ENCODE measurements around the gene BICDL2. TPM values are rescaled to one million over a fixed set of nuclear protein-coding genes. Genes with fewer than 3 reads are reported as not detected.
A peak's percentile ranks its signal among the peaks of the same experiment; 100 is the strongest.

Gene BICDL2
- total RNA-seq, 2 experiments from 2014 or later: 0.77 to 0.92 TPM

- DNase-seq: peak; percentile 94
- peak; percentile 42 for TF ChIP-seq CTCF (IDR thresholded peaks at IDR 0.05)
- CTCF ChIA-PET: interaction anchor here (0.8 to 10.5 kb wide), 7 partner anchors 9 to 108 kb away, joined by 3 to 135 read pairs (median 6); no protein-coding TSS in a partner anchor
- POLR2A ChIA-PET: interaction anchor here (0.7 to 2.1 kb wide), 4 partner anchors 9 to 104 kb away, joined by 3 to 6 read pairs (median 4); partner anchors contain the start of gene PKMYT1
- ATAC-seq: peak; percentile 42
- peaks cover 44% of the 10 kb centered on the region for H3K4me1 Mint-ChIP-seq (ENCODE audit: low read depth)
- H3K9me3 Mint-ChIP-seq: no peaks in the 10 kb centered on the region
- peaks cover 4% of the 10 kb centered on the region for H3K27me3 Mint-ChIP-seq
- intact Hi-C loops (cut with micrococcal nuclease): no loop called here
- peak overlapping the region; percentile 77 for H3K4me3 Mint-ChIP-seq
- peaks cover 9% of the 10 kb centered on the region for H3K36me3 Mint-ChIP-seq (ENCODE audit: low read depth)
- peak overlapping the region; percentile 97 for H3K27ac Mint-ChIP-seq
These were observed 15.1 kb downstream of the BICDL2 start for GRCh38 chr16:3021449-3022207.

GRCh38 chr16:3020604-3021448, 15.9 kb downstream of the BICDL2 start:
- peak; percentile 75 for DNase-seq
- Mint-ChIP-seq H3K27me3 (peaks cover 4% of the 10 kb centered on the region), H3K27ac (peak overlapping the region; percentile 97), H3K4me1 (ENCODE audit: low read depth) (peaks cover 44% of the 10 kb centered on the region), H3K9me3 (no peaks in the 10 kb centered on the region), H3K4me3 (peak overlapping the region; percentile 77), H3K36me3 (ENCODE audit: low read depth) (peaks cover 2% of the 10 kb centered on the region)
- no peak for TF ChIP-seq CTCF (IDR thresholded peaks at IDR 0.05)
- peak; percentile 8 for ATAC-seq
- intact Hi-C loops (cut with micrococcal nuclease): no loop called here
- ChIA-PET POLR2A (interaction anchor here (0.7 to 2.1 kb wide), 10 partner anchors 8 to 109 kb away, joined by 3 to 6 read pairs (median 4); partner anchors contain the start of genes FLYWCH1 and PKMYT1), CTCF (interaction anchor here (0.6 to 10.5 kb wide), 12 partner anchors 10 to 130 kb away, joined by 3 to 135 read pairs (median 4); no protein-coding TSS in a partner anchor)

GRCh38 chr16:3020247-3020603, 16.5 kb downstream of the BICDL2 start, which contains the start of gene TNFRSF12A:
TSS of gene TNFRSF12A (plus strand) at chr16:3020368. CDS start at chr16:3020398, 30 bp downstream.
- intact Hi-C loops (cut with micrococcal nuclease): no loop called here
- peaks cover 2% of the 10 kb centered on the region for H3K36me3 Mint-ChIP-seq (ENCODE audit: low read depth)
- peaks cover 43% of the 10 kb centered on the region for H3K4me1 Mint-ChIP-seq (ENCODE audit: low read depth)
- no peaks in the 10 kb centered on the region for H3K9me3 Mint-ChIP-seq
- H3K4me3 Mint-ChIP-seq: peak within 1 kb of the TSS; percentile 77
- DNase-seq: peak; percentile 82
- peak within 1 kb of the TSS; percentile 97 for H3K27ac Mint-ChIP-seq
- peaks cover 4% of the 10 kb centered on the region for H3K27me3 Mint-ChIP-seq
- peak; percentile 8 for ATAC-seq
- ChIA-PET CTCF (interaction anchor here (0.6 to 10.5 kb wide), 9 partner anchors 10 to 130 kb away, joined by 3 to 135 read pairs (median 5); no protein-coding TSS in a partner anchor), POLR2A (interaction anchor here (0.6 to 2.1 kb wide), 9 partner anchors 9 to 108 kb away, joined by 3 to 6 read pairs (median 4); partner anchors contain the start of gene FLYWCH1)
- no peak for TF ChIP-seq CTCF (IDR thresholded peaks at IDR 0.05)

- H3K27ac Mint-ChIP-seq: peak overlapping the region; percentile 72
- H3K4me1 Mint-ChIP-seq (ENCODE audit: low read depth): peaks cover 41% of the 10 kb centered on the region
- DNase-seq: peak; percentile 27
- no peaks in the 10 kb centered on the region for H3K9me3 Mint-ChIP-seq
- H3K36me3 Mint-ChIP-seq (ENCODE audit: low read depth): peaks cover 2% of the 10 kb centered on the region
- ChIA-PET CTCF (interaction anchor here (0.6 to 10.5 kb wide), 9 partner anchors 10 to 131 kb away, joined by 3 to 135 read pairs (median 5); no protein-coding TSS in a partner anchor), POLR2A (interaction anchor here (0.6 to 2.1 kb wide), 8 partner anchors 9 to 108 kb away, joined by 3 to 6 read pairs (median 4); partner anchors contain the start of gene FLYWCH1)
- ATAC-seq: no peak
- peak overlapping the region; percentile 77 for H3K4me3 Mint-ChIP-seq
- intact Hi-C loops (cut with micrococcal nuclease): no loop called here
- no peak for TF ChIP-seq CTCF (IDR thresholded peaks at IDR 0.05)
- H3K27me3 Mint-ChIP-seq: peaks cover 4% of the 10 kb centered on the region
These were observed 17.0 kb downstream of the BICDL2 start for GRCh38 chr16:3019594-3020246.
